Heart left ventricle (tissue), 16 donors: ENCODE data around the gene AHDC1. TPM values are rescaled to one million over a fixed set of nuclear protein-coding genes. Genes with fewer than 3 reads are reported as not detected.

Source experiments
- ATAC-seq, 4 donors: fragments of 200-7000 bp; cut with Tn5 transposase; one replicate each; pipeline ENCODE4 v1.9.1; 2020 to 2022; ENCODE audit warnings: moderate library complexity in 4 of 4, mild to moderate bottlenecking in 3 of 4, moderate number of reproducible peaks in 1 of 4
- DNase-seq, 5 donors: peaks; one replicate each; pipeline ENCODE4 v3.0.0-alpha.2; 2020
- H3K27ac ChIP-seq, 12 donors: fragments of 200-600 bp; sonication (generic) in 4 of 12; one replicate each; pipeline versions ENCODE4 v1.5.0 to v1.8.0; 2016 to 2022; ENCODE audit warnings: mild to moderate bottlenecking in 2 of 12
- H3K27me3 ChIP-seq, 9 donors: fragments of 200-600 bp; sonication (generic) in 2 of 9; one replicate each; pipeline versions ENCODE4 v1.5.1 to v1.8.0; 2016 to 2022; ENCODE audit warnings: mild to moderate bottlenecking in 3 of 9
- H3K36me3 ChIP-seq, 9 donors: fragments of 200-600 bp; sonication (generic) in 2 of 9; one replicate each; pipeline versions ENCODE4 v1.5.0 to v1.8.0; 2018 to 2022; ENCODE audit warnings: mild to moderate bottlenecking in 2 of 9
- H3K4me1 ChIP-seq, 12 donors: fragments of 200-600 bp; sonication (generic) in 4 of 12; one replicate each; pipeline versions ENCODE4 v1.5.0 to v1.8.0; 2016 to 2022; ENCODE audit warnings: mild to moderate bottlenecking in 3 of 12
- H3K4me3 ChIP-seq, 12 donors: fragments of 200-600 bp; sonication (generic) in 4 of 12; one replicate each; pipeline versions ENCODE4 v1.5.0 to v1.8.0; 2017 to 2022; ENCODE audit warnings: mild to moderate bottlenecking in 9 of 12, moderate library complexity in 4 of 12
- H3K9me3 ChIP-seq, 12 donors: fragments of 200-600 bp; sonication (generic) in 4 of 12; one replicate each; pipeline versions ENCODE4 v1.5.0 to v1.8.0; 2016 to 2022; ENCODE audit warnings: mild to moderate bottlenecking in 1 of 12
- POLR2A ChIP-seq, 2 donors: fragments of 450-650 bp; IDR thresholded peaks; one replicate each; pipeline ENCODE4 v1.6.1; 2017; ENCODE audit warnings: antibody characterized with exemption in 2 of 2, mild to moderate bottlenecking in 2 of 2, moderate library complexity in 2 of 2
- WGBS, 4 donors: extraction: QIAGEN DNeasy Blood & Tissue Kit in 2 of 4; methylation state at CpG; one replicate each; pipeline versions ENCODE4 v1.1.5 to v1.1.7; 2013 to 2018; 5-methylcytosine and 5-hydroxymethylcytosine counted together
- intact Hi-C, 10 donors: fragments of 100-400 bp; cut with DNase I; formaldehyde crosslinking; loops; one replicate each; pipeline versions ENCODE4 v1.11.1 to v1.14.2; 2022
- polyA plus RNA-seq, 2 donors: library from polyadenylated mRNA; stranded (reverse); fragments of 200-250 nt; gene quantifications; one replicate each; pipeline ENCODE4 v1.2.3, GENCODE V29; 2013
- total RNA-seq, 9 donors: library from RNA; depleted of rRNA in 2 of 9; stranded (reverse); fragments of >200 nt in 2 of 9; fragmentation: NEBNext Ultra II Directional in 3 of 9; extraction: Animal tissue kit (Norgen Biotek cat#: 25700) in 3 of 9; gene quantifications; one replicate each; pipeline versions ENCODE4 v1.1.0 to v1.2.4, GENCODE V29; 2016 to 2023
- TF ChIP-seq, protein P1 (sequence below), 12 donors: fragments of 200-600 bp; sonication (generic) in 4 of 12; IDR thresholded peaks; one replicate each; pipeline versions ENCODE4 v1.5.0 to v1.8.0; 2018 to 2022; ENCODE audit warnings: antibody characterized with exemption in 12 of 12, mild to moderate bottlenecking in 5 of 12
- donor health status: ischemic (EF 13 %, LVEDD 7.1; RV severe dilation, severe dysfunction).
- donor health status: healthy with polysubstance abuse.
- donor health status: DM: no; HTN: yes; CAD: no.
- donor health status: DM: no; HTN: no; CAD: no.
- donor health status: ischemic (EF 25% LVEDD 6.9; RV normal size, moderate dysfunction).
- donor health status: ischemic (EF 25% LVEDD 5.7; RV mildly dilated, moderate dysfunction).
- donor health status: healthy.
- donor health status: DM: yes; HTN: yes; CAD: no.
- donor health status: ischemic (EF 35%, LVEDD 5.7; RV mildly dilated, moderate dysfunction).
- donor health status: nonischemic (EF 11% LVEDD 7.7; RV severe dilation, severe dysfunction).
- donor health status: DM: yes; HTN: yes; CAD: no.
- donor health status: PGD.
- donor health status: ischemic (EF 29% LVEDD 5.4; RV normal size, mild dysfunction).
- donor health status: nonischemic (EF 23%, LVEDD 6.1; RV moderate dilation, normal function).

AHDC1 gene
- total and polyA plus RNA-seq, 11 donors = 25.8 to 50.2 (median 42.1) TPM

DNA sequence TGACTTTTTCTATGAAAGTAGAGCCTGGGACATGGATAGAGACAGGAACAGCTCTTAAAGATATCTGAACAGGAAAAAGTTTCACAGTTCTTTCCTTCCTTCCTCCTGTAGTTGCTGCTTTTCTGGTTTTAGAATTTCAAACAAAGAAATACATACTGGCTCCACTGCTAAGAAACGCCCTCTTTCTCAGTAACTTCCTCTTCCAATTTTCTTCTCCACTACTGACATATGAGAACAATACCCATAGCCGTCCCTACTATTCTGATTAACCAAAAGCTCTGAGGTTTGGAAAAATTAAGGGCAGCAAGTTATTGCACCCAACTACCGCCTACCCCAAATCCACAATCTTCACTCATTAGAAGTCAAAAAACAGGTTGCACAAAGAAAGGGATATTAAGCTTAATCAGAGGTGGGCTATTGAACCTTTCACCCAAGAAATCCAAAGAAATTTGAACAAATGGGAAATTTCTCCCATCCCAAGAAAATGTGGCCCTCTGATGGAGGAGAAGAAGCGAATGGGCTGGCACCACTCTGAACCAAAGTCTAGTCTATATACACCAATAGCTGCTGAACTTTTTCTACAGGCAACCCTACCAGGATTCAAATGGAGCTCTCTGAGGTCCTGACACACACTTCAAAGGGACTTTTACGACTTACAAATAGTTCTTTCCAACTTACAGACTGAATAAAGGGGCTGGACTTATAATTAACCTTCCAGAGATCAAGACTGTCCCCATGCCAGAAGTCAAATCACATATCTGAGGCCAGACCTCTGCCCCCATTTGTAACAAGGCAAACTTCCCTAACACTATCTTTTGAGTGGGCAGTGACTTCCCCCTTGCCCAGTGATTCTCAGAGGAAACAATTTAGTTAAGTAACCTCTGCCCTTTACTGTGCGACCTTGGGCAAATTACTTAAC, 115.7 kb downstream of the AHDC1 start:
- Histone ChIP-seq H3K27me3 (no peaks in the 10 kb centered on the region), H3K36me3 (peaks cover 0 to 22% (median 0%) of the 10 kb centered on the region in 9 donors), H3K4me1 (peaks cover 5 to 78% (median 46%) of the 10 kb centered on the region in 12 donors), H3K4me3 (peak overlapping the region; percentile 16 to 100 (median 95)), H3K27ac (peak overlapping the region; percentile 30 to 100 (median 98)), H3K9me3 (no peaks in the 10 kb centered on the region)
- DNase-seq (no peak), ATAC-seq (no peak)
- TF ChIP-seq POLR2A (IDR thresholded peaks at IDR 0.05) = no peak
- TF ChIP-seq, protein P1, sequence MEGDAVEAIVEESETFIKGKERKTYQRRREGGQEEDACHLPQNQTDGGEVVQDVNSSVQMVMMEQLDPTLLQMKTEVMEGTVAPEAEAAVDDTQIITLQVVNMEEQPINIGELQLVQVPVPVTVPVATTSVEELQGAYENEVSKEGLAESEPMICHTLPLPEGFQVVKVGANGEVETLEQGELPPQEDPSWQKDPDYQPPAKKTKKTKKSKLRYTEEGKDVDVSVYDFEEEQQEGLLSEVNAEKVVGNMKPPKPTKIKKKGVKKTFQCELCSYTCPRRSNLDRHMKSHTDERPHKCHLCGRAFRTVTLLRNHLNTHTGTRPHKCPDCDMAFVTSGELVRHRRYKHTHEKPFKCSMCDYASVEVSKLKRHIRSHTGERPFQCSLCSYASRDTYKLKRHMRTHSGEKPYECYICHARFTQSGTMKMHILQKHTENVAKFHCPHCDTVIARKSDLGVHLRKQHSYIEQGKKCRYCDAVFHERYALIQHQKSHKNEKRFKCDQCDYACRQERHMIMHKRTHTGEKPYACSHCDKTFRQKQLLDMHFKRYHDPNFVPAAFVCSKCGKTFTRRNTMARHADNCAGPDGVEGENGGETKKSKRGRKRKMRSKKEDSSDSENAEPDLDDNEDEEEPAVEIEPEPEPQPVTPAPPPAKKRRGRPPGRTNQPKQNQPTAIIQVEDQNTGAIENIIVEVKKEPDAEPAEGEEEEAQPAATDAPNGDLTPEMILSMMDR (IDR thresholded peaks at IDR 0.05) = no peak
- 10 to 21% (median 14%) methylated on average over 6 of the region's 6 CpGs for WGBS, 4 donors
- intact Hi-C loops = loop anchor here (2.0 to 10.0 kb wide), 8 partner anchors 36 to 179 kb away; no protein-coding TSS in a partner anchor

DNA sequence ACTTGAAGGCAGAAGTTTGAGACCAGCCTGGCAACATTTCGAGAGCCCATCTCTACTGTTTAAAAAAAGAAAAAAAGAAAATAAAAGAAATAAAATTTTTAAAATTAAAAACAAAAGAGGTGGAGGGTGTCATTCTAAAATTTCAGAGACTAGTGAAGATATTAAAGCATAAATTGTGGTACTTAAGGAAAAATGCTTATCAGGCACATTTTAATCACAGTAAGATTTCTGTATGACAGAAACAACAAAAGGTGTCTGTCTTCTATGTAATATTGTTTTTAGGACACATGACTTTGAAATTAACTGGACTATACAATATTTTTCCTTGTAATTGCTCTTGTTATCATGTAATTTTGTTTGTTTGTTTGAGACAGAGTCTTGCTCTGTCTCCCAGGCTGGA, 118.6 kb downstream of the AHDC1 start:
- Histone ChIP-seq H3K36me3 (peaks cover 0 to 22% (median 0%) of the 10 kb centered on the region in 9 donors), H3K27me3 (no peaks in the 10 kb centered on the region), H3K9me3 (no peaks in the 10 kb centered on the region), H3K27ac (no peak overlapping the region), H3K4me3 (no peak overlapping the region), H3K4me1 (peaks cover 2 to 80% (median 45%) of the 10 kb centered on the region in 12 donors)
- ATAC-seq (no peak), DNase-seq (no peak)
- no peak for TF ChIP-seq POLR2A (IDR thresholded peaks at IDR 0.05)
- TF ChIP-seq, protein P1 (IDR thresholded peaks at IDR 0.05) = no peak
- WGBS, 4 donors = 89 to 100% (median 97%) methylated on average over 1 of the region's 1 CpG
- intact Hi-C loops = loop anchor here in 9 of 10 donors (5.0 to 10.0 kb wide), 7 partner anchors 33 to 182 kb away; no protein-coding TSS in a partner anchor

Other genes starting within 250 kb of the AHDC1 start
- gene MAP3K6, start 237.2 kb downstream of the AHDC1 start, total RNA-seq = 10 to 100 TPM; 21.1 to 77.0 (median 36.5) TPM
- 10 to 100 TPM; 48.6 to 64.3 TPM for gene MAP3K6, start 237.2 kb downstream of the AHDC1 start, polyA plus RNA-seq
- 100 to 1,000 TPM in 1 of 9 donors, 10 to 100 TPM in 5, 1 to 10 TPM in 3; 2.4 to 112 (median 31.9) TPM for gene FCN3, start 229.3 kb downstream of the AHDC1 start, total RNA-seq
- gene FCN3, start 229.3 kb downstream of the AHDC1 start, polyA plus RNA-seq = 100 to 1,000 TPM in 1 of 2 donors, 10 to 100 TPM in 1; 60.8 to 141 TPM
- not detected for gene CD164L2, start 220.8 kb downstream of the AHDC1 start, total RNA-seq
- gene CD164L2, start 220.8 kb downstream of the AHDC1 start, polyA plus RNA-seq = not detected
- 1 to 10 TPM in 2 of 9 donors, under 1 TPM in 6, not detected in 1; 0.28 to 2.4 (median 0.53) TPM for gene GPR3, start 211.5 kb downstream of the AHDC1 start, total RNA-seq
- gene GPR3, start 211.5 kb downstream of the AHDC1 start, polyA plus RNA-seq = 1 to 10 TPM in 1 of 2 donors, under 1 TPM in 1; 0.11 to 3.7 TPM
- 100 to 1,000 TPM in 1 of 9 donors, 10 to 100 TPM in 8; 27.5 to 103 (median 47.9) TPM for gene WASF2, start 114.0 kb downstream of the AHDC1 start, total RNA-seq
- 10 to 100 TPM; 14.2 to 52.0 TPM for gene WASF2, start 114.0 kb downstream of the AHDC1 start, polyA plus RNA-seq
- 10 to 100 TPM in 3 of 9 donors, 1 to 10 TPM in 6; 1.1 to 25.9 (median 3.3) TPM for gene FGR, start 31.0 kb upstream of the AHDC1 start, total RNA-seq
- 1 to 10 TPM; 2.8 to 7.2 TPM for gene FGR, start 31.0 kb upstream of the AHDC1 start, polyA plus RNA-seq
- gene IFI6, start 68.0 kb upstream of the AHDC1 start, total RNA-seq = 100 to 1,000 TPM in 1 of 9 donors, 10 to 100 TPM in 8; 18.3 to 140 (median 70.2) TPM
- gene IFI6, start 68.0 kb upstream of the AHDC1 start, polyA plus RNA-seq = 10 to 100 TPM; 44.5 to 61.9 TPM
- 10 to 100 TPM in 8 of 9 donors, 1 to 10 TPM in 1; 9.7 to 24.0 (median 13.5) TPM for gene FAM76A, start 121.8 kb upstream of the AHDC1 start, total RNA-seq
- gene FAM76A, start 121.8 kb upstream of the AHDC1 start, polyA plus RNA-seq = 1 to 10 TPM; 3.7 to 4.4 TPM
- 10 to 100 TPM; 15.3 to 46.8 (median 26.5) TPM for gene STX12, start 169.1 kb upstream of the AHDC1 start, total RNA-seq
- gene STX12, start 169.1 kb upstream of the AHDC1 start, polyA plus RNA-seq = 10 to 100 TPM; 10.7 to 29.2 TPM
- 10 to 100 TPM; 21.4 to 31.8 (median 25.1) TPM for gene PPP1R8, start 226.6 kb upstream of the AHDC1 start, total RNA-seq
- 10 to 100 TPM; 13.3 to 32.9 TPM for gene PPP1R8, start 226.6 kb upstream of the AHDC1 start, polyA plus RNA-seq